GM12892 (cell line): ENCODE results near the gene REN.

ENCODE experiments used
- POLR2A ChIP-seq: IDR thresholded peaks from 2 replicates; pipeline ENCODE4 v1.6.1; 2011; ENCODE audit warnings: low read depth, low read length, control low read depth
- POLR2AphosphoS5 ChIP-seq: IDR thresholded peaks from 2 replicates; pipeline ENCODE4 v1.6.1; 2011; ENCODE audit warnings: low read depth, low read length, control low read depth

- TF ChIP-seq POLR2A (no peak), POLR2AphosphoS5 (no peak)
Observed at GRCh38 chr1:204151552-204152309, 14.4 kb downstream of the REN start, which contains the start of gene ETNK2.
